Eye (tissue), 1 donor: ENCODE data around the gene LSM7.
"Not testable (repeated sequence)": the region's sequence is repeated elsewhere in the genome, so short reads cannot be mapped to it uniquely, and the experiment has no call there.

Experiments
- DNase-seq: peaks from one replicate; pipeline ENCODE4 v3.0.0-alpha.2; 2015

Gene LSM7

GRCh38 chr19:2294687-2295335 is 33.6 kb downstream of the LSM7 start:
- DNase-seq = peak; percentile 76

DNA sequence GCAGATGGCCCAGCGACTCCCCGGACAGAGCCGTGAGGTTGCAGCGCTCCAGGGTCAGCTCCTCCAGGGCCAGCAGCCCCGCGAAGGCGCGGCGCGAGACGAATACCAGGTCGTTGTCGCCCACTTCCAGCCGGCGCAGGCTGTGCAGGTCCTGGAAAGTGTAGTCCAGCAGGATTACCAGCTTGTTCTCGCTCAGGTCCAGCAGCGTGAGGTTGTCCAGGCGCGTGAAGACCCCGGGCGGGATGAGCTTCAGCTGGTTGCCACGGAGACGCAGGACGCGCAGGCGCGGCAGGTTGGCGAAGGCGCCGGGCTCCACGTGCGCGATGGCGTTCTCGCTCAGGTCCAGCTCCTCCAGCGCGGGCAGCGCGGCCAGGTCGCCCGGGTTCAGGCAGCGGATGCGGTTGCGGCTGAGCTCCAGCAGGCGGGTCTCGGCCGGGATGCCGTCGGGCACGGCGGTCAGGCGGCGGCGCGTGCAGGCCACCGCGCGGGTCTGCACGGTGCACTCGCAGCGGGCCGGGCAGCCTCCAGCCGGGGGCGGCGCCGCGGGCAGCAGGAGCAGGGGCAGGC is 37.1 kb downstream of the LSM7 start:
- DNase-seq = peak; percentile 87

GRCh38 chr19:2290441-2291184 is 37.8 kb downstream of the LSM7 start:
- peak; percentile 43 for DNase-seq

GRCh38 chr19:2289714-2290435 is 38.5 kb downstream of the LSM7 start:
- no peak for DNase-seq

DNA sequence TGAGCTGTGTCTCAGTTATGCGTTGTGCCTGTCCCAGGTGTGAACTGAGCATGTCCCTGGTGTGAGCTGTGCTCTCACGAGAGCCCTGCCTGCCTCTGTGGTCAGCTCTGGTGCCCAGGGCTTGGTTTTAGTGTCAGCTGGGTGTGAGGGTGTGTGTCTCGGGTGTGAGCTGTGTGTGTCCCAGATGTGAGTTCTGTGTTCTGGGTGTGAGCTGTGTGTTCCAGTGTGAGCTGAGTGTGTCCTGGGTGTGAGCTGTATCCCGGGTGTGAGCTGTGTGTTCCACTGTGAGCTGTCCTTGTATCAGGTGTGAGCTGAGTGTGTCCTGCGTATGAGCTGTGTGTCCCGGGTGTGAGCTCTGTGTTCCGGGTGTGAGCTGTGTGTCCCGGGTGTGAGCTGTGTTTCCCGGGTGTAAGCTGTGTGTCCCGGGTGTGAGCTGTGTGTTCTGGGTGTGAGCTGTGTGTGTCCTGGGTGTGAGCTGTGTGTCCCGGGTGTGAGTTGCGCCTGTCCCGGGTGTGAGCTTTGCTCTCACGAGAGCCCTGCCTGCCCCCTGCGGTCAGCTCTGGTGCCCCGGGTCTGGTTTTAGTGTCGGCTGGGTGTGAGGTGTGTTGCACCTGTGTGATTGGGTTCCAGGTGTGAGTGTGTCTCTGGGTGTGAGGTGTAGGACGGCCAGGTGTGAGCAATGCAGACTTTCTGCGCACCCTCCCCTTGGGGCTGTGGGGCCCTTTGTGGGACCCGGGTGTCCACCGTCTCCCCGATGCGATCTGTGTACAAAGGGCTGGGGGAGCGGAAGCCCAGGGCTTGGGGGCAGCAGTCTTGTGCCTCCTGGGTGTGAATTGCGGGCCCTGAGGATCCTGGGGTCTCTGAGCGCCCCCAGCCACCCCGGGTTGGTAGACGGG is 39.3 kb downstream of the LSM7 start:
- no peak for DNase-seq

DNA sequence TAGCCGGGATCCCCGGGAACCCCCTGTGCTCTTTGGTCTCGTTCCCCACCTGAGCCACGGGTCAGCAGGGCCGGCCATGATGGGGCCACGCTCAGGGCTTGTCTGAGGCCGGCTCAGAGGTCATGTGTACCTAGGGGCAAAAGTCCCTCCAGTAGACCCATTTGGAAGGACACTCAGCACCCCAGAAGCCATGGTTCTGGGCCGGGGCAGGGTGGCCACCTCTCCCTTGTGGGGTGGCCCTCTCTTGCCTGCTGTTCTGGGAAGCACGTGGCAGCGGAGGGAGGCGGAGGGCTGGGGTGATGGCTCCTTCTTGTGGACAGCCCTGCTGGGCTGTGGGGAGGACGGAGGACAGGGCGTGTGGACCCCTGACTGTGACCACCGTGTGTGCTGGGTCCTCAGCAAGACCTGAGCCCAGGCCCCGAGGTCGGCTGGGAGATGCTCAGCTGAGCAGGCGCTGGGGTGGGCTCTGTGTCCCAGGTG is 40.0 kb downstream of the LSM7 start:
- no peak for DNase-seq

- DNase-seq = no peak
These were observed 40.6 kb downstream of the LSM7 start for GRCh38 chr19:2287585-2288337.

GRCh38 chr19:2286402-2287140 is 41.8 kb downstream of the LSM7 start:
- DNase-seq = no peak

GRCh38 chr19:2283835-2284507 is 44.4 kb downstream of the LSM7 start:
- DNase-seq = no peak

- DNase-seq = no peak
These were observed 45.5 kb downstream of the LSM7 start for GRCh38 chr19:2282862-2283237.

- DNase-seq = peak; percentile 47
These were observed 46.1 kb downstream of the LSM7 start, which contains the start of gene PEAK3 for GRCh38 chr19:2282062-2282861. Gene PEAK3, minus strand, starts transcription at chr19:2282175. Its CDS starts 1,244 bp downstream, at chr19:2280931.

GRCh38 chr19:2281265-2282061 is 46.9 kb downstream of the LSM7 start:
- not testable (repeated sequence) for DNase-seq

GRCh38 chr19:2280633-2281264 is 47.6 kb downstream of the LSM7 start:
- DNase-seq = no peak

DNA sequence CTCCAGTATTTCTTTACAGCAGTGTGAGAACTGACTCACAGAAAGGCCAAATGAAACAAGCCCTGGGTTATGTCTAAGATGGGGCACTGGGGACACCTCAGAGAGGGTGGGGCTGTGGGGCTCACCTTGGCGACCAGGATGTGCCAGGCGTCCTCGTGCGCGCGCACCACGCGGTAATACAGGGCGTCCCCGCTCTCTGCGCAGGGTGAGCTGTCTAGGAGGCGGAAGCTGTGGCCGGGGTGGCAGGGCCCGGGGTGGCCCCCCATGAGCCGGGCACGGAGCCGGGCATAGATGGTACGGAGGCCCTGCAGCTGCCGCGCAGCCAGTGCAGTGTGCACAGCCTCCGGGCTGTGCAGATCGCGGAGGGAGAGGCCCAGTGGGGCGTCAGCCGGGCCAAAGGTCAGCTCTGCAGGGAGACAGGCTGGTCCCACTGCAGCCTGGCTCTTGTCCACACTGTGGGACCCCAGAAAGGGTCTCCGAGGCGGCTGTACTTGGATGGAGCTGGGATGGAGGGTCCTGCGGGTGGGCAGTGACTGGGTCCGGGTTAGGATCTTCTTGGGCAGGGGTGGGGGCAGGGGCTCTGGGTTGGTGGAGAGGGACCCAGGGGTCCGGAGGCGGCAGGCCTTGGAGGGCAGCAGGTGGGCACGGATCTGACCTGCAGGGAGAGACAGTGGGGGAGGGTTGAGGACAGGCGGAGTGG is 49.8 kb downstream of the LSM7 start:
- DNase-seq = no peak

GRCh38 chr19:2277138-2277537 is 51.2 kb downstream of the LSM7 start:
- no peak for DNase-seq

GRCh38 chr19:2276429-2276986 is 51.9 kb downstream of the LSM7 start:
- DNase-seq = no peak
